Measurements from ENCODE around the gene OR2A42. TPM values are rescaled to one million over a fixed set of nuclear protein-coding genes. Genes with fewer than 3 reads are reported as not detected.

Gene OR2A42
- polyA plus RNA-seq, 1 of the 3 experiments (the other 2 are of a cell fraction), result not detected

DNA sequence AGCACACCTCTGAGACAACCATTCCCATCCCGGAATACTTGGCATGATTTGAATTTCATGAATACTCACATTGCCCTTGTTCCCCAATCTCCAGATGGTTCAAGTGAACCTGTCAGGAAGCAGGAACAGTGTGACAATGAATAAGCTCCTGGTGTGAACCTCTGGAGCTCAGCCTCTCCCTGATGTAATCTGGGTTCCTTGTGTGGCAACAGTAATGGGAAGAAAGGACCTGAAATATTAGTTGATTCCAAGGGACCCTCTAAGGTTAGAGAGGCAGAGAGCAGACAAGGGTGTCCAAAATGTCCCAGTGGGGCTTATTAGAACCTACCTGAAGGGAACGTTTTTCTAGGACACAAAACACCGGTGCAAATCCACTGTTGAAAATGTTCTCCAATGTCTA, 16.7 kb upstream of the OR2A42 start:
- Histone ChIP-seq H3K36me3 (replicated peaks in 1 of 2; ENCODE audit: control insufficient read depth in 1 of 2, insufficient read depth in 2 of 2, low read length in 1 of 2) (no peaks in the 10 kb centered on the region), H3K4me3 (ENCODE audit: low read depth in 2 of 2, low read length in 1 of 2) (no peak overlapping the region), H3K9me2 (no peaks in the 10 kb centered on the region), H3K27ac (ENCODE audit: low read depth in 2 of 2, low read length in 1 of 2) (no peak overlapping the region), H3K9me3 (no peaks in the 10 kb centered on the region; the same call in 1 of the 2 replicates), H3F3A (replicated peaks; ENCODE audit: insufficient read depth) (no peaks in the 10 kb centered on the region), H3K4me1 (ENCODE audit: control insufficient read depth in 1 of 2, insufficient read depth in 2 of 2, low read depth in 1 of 2, low read length in 1 of 2) (no peaks in the 10 kb centered on the region), H3K27me3 (ENCODE audit: insufficient read depth) (peaks cover 16% of the 10 kb centered on the region; the same call in 1 of the 2 replicates), H2AFZ (ENCODE audit: low read depth) (no peak overlapping the region), H4K20me1 (ENCODE audit: insufficient read depth) (no peaks in the 10 kb centered on the region), H3K4me2 (no peak overlapping the region), H3K79me2 (ENCODE audit: insufficient read depth) (no peaks in the 10 kb centered on the region), H3K9ac (no peak overlapping the region)
- 9% methylated on average over 3 of the region's 3 CpGs for WGBS (ENCODE audit: low lambda C conversion rate)
- ChIA-PET CTCF (no interaction called here), POLR2A (no interaction called here)
- DNase-seq, result no peak
- TF ChIP-seq GATA2 (CRISPR knock-in tag; IDR thresholded peaks at IDR 0.05), result no peak
- no peak for TF ChIP-seq ZBTB33 (IDR thresholded peaks at IDR 0.05; ENCODE audit: borderline replicate concordance, low read depth)
- TF ChIP-seq TCF12 (IDR thresholded peaks at IDR 0.05), result no peak
- no peak for TF ChIP-seq FOXJ3 (CRISPR knock-in tag; IDR thresholded peaks at IDR 0.05)
- TF ChIP-seq FOSL2 (IDR thresholded peaks at IDR 0.05; ENCODE audit: borderline replicate concordance, low read depth), result no peak
- no peak for TF ChIP-seq ELF1 (IDR thresholded peaks at IDR 0.05)
- no peak for TF ChIP-seq TEAD4 (IDR thresholded peaks at IDR 0.05; ENCODE audit: borderline replicate concordance, insufficient read depth)
- no peak for TF ChIP-seq EP300 (IDR thresholded peaks at IDR 0.05; ENCODE audit: borderline replicate concordance in 1 of 2, low read depth in 1 of 2, low read length in 1 of 2)
- TF ChIP-seq, protein P1, sequence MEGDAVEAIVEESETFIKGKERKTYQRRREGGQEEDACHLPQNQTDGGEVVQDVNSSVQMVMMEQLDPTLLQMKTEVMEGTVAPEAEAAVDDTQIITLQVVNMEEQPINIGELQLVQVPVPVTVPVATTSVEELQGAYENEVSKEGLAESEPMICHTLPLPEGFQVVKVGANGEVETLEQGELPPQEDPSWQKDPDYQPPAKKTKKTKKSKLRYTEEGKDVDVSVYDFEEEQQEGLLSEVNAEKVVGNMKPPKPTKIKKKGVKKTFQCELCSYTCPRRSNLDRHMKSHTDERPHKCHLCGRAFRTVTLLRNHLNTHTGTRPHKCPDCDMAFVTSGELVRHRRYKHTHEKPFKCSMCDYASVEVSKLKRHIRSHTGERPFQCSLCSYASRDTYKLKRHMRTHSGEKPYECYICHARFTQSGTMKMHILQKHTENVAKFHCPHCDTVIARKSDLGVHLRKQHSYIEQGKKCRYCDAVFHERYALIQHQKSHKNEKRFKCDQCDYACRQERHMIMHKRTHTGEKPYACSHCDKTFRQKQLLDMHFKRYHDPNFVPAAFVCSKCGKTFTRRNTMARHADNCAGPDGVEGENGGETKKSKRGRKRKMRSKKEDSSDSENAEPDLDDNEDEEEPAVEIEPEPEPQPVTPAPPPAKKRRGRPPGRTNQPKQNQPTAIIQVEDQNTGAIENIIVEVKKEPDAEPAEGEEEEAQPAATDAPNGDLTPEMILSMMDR (IDR thresholded peaks at IDR 0.05), result no peak
- no peak for TF ChIP-seq POLR2AphosphoS5 (IDR thresholded peaks at IDR 0.05; ENCODE audit: low read depth, low read length)
- TF ChIP-seq EZH2phosphoT487 (IDR thresholded peaks at IDR 0.05; ENCODE audit: borderline replicate concordance, low read depth), result no peak
- no peak for TF ChIP-seq RCOR1 (IDR thresholded peaks at IDR 0.05; ENCODE audit: low read length)
- no peak for TF ChIP-seq JUND (IDR thresholded peaks at IDR 0.05)
- no peak for TF ChIP-seq NRF1 (IDR thresholded peaks at IDR 0.05; ENCODE audit: low read depth, low read length)
- no peak for TF ChIP-seq GABPA (IDR thresholded peaks at IDR 0.05; ENCODE audit: low read depth)
- TF ChIP-seq RXRA (IDR thresholded peaks at IDR 0.05; ENCODE audit: borderline replicate concordance, low read depth), result no peak
- no peak for TF ChIP-seq SMC3 (IDR thresholded peaks at IDR 0.05; ENCODE audit: low read depth, low read length)
- TF ChIP-seq SIN3A (IDR thresholded peaks at IDR 0.05; ENCODE audit: borderline replicate concordance, low read depth, low read length), result no peak
- no peak for TF ChIP-seq FOXM1 (IDR thresholded peaks at IDR 0.05; ENCODE audit: low read depth)

Data from SK-N-SH (cell line).